ENCODE measurements around the gene MRPL23. TPM values are rescaled to one million over a fixed set of nuclear protein-coding genes. Genes with fewer than 3 reads are reported as not detected.

Gene MRPL23
- total RNA-seq, 2 donors from 2014 or later: 69.9 to 109 TPM

DNA sequence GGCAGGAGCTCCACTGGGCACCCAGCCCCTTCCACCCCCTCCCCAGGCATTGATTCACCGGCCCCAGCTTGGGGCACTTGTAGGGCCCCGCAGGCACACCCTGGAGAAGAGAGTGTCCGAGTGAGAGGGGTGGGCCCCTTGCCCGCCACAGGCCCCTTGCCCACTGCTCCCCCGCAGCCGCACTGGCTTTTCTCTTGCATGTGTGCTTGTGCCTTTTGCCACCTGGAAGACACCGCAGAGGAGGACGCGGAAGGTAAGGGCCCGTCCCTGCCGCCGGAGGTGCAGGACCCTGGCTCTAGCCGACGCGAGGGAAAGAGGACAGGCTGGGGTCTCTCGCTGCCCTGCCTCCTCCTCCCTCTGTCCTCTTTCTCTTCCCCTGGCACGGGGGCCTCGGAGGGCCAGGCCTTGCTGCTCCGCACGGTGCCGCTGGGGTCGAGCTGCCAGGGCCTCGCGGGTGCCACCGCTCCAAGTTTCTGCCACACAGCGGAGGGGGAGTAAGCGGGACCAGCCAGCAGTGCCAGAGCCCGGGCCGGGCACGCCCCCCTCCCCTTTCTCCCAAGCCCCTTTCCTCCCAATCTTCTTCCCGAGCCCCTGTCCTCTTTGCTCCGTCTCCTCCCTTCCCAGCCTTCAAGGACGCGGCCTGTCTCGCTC is 18.1 kb upstream of the MRPL23 start:
- H3K4me1 Mint-ChIP-seq: no peaks in the 10 kb centered on the region
- Histone ChIP-seq H3K4me3 (ENCODE audit: low read length) (no peak overlapping the region), H3K36me3 (ENCODE audit: control insufficient read depth, insufficient read depth, low read length) (no peaks in the 10 kb centered on the region), H3K27ac (ENCODE audit: low read depth, low read length) (no peak overlapping the region), H3K9ac (ENCODE audit: extremely low read depth, low read length, poor library complexity, severe bottlenecking) (no peak overlapping the region), H3K9me3 (ENCODE audit: control insufficient read depth, low read length) (no peaks in the 10 kb centered on the region), H3K27me3 (ENCODE audit: control insufficient read depth, insufficient read depth, low read length, poor library complexity, severe bottlenecking) (no peaks in the 10 kb centered on the region), H3K4me1 (ENCODE audit: control insufficient read depth, insufficient read depth, low read length) (no peaks in the 10 kb centered on the region)
- H3K4me3 Mint-ChIP-seq: no peak overlapping the region
- DNase-seq: no peak
- H3K27me3 Mint-ChIP-seq (ENCODE audit: insufficient read depth): peaks cover 5% of the 10 kb centered on the region
- H3K27ac Mint-ChIP-seq: no peak overlapping the region
- H3K9me3 Mint-ChIP-seq: no peaks in the 10 kb centered on the region
- TF ChIP-seq, protein P1, sequence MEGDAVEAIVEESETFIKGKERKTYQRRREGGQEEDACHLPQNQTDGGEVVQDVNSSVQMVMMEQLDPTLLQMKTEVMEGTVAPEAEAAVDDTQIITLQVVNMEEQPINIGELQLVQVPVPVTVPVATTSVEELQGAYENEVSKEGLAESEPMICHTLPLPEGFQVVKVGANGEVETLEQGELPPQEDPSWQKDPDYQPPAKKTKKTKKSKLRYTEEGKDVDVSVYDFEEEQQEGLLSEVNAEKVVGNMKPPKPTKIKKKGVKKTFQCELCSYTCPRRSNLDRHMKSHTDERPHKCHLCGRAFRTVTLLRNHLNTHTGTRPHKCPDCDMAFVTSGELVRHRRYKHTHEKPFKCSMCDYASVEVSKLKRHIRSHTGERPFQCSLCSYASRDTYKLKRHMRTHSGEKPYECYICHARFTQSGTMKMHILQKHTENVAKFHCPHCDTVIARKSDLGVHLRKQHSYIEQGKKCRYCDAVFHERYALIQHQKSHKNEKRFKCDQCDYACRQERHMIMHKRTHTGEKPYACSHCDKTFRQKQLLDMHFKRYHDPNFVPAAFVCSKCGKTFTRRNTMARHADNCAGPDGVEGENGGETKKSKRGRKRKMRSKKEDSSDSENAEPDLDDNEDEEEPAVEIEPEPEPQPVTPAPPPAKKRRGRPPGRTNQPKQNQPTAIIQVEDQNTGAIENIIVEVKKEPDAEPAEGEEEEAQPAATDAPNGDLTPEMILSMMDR (conservative IDR thresholded peaks at IDR 0.05): no peak
- 90 to 99% methylated on average over 15 to 35 of the region's 35 CpGs for WGBS, 2 experiments (ENCODE audit: insufficient coverage in 1 of 2, insufficient read length in 1 of 2)
- H3K36me3 Mint-ChIP-seq (ENCODE audit: low read depth): no peaks in the 10 kb centered on the region

DNA sequence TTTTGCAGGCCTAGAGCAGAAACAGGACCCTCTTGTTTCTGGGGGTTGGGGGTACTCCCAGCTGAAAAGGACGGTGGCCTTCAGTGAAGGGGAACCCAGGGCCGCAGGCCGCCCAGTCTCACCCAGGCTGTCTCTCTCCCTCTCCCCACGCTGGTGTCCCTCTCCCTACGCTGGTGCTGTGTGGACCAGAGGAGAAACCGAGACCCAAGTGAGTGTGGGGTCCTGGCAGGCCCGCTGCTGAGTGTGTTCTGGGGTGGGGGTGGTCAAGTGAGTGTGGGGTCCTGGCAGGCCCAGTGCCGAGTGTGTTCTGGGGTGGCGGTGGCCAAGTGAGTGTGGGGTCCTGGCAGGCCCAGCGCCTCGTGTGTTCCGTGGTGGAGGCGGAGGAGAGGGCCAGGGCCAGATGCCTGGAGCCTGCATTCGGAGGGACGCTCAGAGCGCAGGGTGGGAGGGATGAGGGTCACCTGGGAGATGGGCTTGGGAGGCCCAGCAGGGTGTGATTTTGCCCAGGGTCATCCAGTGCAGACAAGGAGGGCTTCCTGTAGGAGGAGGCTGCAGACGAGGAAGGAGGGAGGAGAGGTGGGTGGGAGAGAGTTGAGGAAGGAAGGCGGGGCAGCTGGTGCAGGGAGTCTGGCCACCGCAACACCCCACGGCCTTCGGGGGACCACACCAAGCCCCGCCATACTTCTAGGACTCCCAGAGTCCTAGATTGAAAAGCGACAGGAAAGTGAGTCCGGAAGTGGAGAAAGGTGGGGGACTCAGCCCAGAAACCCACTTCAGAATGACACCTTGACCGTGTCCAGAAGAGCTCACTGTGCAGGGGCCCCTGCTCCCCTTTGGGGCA is 17.3 kb upstream of the MRPL23 start:
- no peak overlapping the region for H3K4me3 Mint-ChIP-seq
- Histone ChIP-seq H3K4me3 (ENCODE audit: low read length) (no peak overlapping the region), H3K36me3 (ENCODE audit: control insufficient read depth, insufficient read depth, low read length) (no peaks in the 10 kb centered on the region), H3K4me1 (ENCODE audit: control insufficient read depth, insufficient read depth, low read length) (no peaks in the 10 kb centered on the region), H3K9ac (ENCODE audit: extremely low read depth, low read length, poor library complexity, severe bottlenecking) (no peak overlapping the region), H3K27me3 (ENCODE audit: control insufficient read depth, insufficient read depth, low read length, poor library complexity, severe bottlenecking) (no peaks in the 10 kb centered on the region), H3K27ac (ENCODE audit: low read depth, low read length) (no peak overlapping the region), H3K9me3 (ENCODE audit: control insufficient read depth, low read length) (no peaks in the 10 kb centered on the region)
- H3K27ac Mint-ChIP-seq: no peak overlapping the region
- no peaks in the 10 kb centered on the region for H3K36me3 Mint-ChIP-seq (ENCODE audit: low read depth)
- no peaks in the 10 kb centered on the region for H3K9me3 Mint-ChIP-seq
- 88 to 91% methylated on average over 15 to 24 of the region's 25 CpGs for whole genome bisulfite sequencing, 2 experiments (ENCODE audit: insufficient coverage in 1 of 2, insufficient read length in 1 of 2)
- no peaks in the 10 kb centered on the region for H3K4me1 Mint-ChIP-seq
- TF ChIP-seq, protein P1 (conservative IDR thresholded peaks at IDR 0.05): no peak
- no peak for DNase-seq
- H3K27me3 Mint-ChIP-seq (ENCODE audit: insufficient read depth): peaks cover 5% of the 10 kb centered on the region

DNA sequence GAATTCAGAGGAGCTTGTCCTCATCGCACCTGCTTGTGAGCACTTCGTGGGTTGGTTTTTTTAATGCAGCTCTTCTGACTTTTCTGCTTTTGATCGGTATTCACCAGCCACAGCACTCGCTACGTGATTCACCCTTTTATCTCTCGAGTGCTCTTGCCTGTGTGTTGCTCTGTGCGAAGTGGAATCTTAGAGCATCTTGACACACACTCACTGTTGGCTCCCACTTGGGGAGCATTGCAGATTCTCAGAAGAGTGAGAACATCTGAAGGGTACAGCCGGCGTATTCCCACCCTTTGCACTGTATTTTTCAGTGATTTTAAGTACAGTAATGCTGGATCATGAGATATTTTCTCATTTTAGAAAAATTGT is 16.7 kb upstream of the MRPL23 start:
- no peaks in the 10 kb centered on the region for H3K4me1 ChIP-seq (ENCODE audit: control insufficient read depth, insufficient read depth, low read length)
- no peaks in the 10 kb centered on the region for H3K4me1 Mint-ChIP-seq
- no peaks in the 10 kb centered on the region for H3K27me3 ChIP-seq (ENCODE audit: control insufficient read depth, insufficient read depth, low read length, poor library complexity, severe bottlenecking)
- no peak overlapping the region for H3K4me3 ChIP-seq (ENCODE audit: low read length)
- no peaks in the 10 kb centered on the region for H3K36me3 ChIP-seq (ENCODE audit: control insufficient read depth, insufficient read depth, low read length)
- H3K27me3 Mint-ChIP-seq (ENCODE audit: insufficient read depth): peaks cover 5% of the 10 kb centered on the region
- no peak overlapping the region for H3K27ac ChIP-seq (ENCODE audit: low read depth, low read length)
- H3K27ac Mint-ChIP-seq: no peak overlapping the region
- TF ChIP-seq, protein P1 (conservative IDR thresholded peaks at IDR 0.05): no peak
- no peak for DNase-seq
- H3K9me3 ChIP-seq (ENCODE audit: control insufficient read depth, low read length): no peaks in the 10 kb centered on the region
- H3K9me3 Mint-ChIP-seq: no peaks in the 10 kb centered on the region
- no peak overlapping the region for H3K4me3 Mint-ChIP-seq
- no peaks in the 10 kb centered on the region for H3K36me3 Mint-ChIP-seq (ENCODE audit: low read depth)
- whole genome bisulfite sequencing, 2 experiments (ENCODE audit: insufficient coverage in 1 of 2, insufficient read length in 1 of 2): 90 to 96% methylated on average over 9 of the region's 9 CpGs
- H3K9ac ChIP-seq (ENCODE audit: extremely low read depth, low read length, poor library complexity, severe bottlenecking): no peak overlapping the region
